ENCODE data around the gene SYT11. TPM values are rescaled to one million over a fixed set of nuclear protein-coding genes. Genes with fewer than 3 reads are reported as not detected.
"Not testable (repeated sequence)": the region's sequence is repeated elsewhere in the genome, so short reads cannot be mapped to it uniquely, and the experiment has no call there.

Gene SYT11
- total RNA-seq, 8 experiments from 2014 or later, result 1.3 to 260 (median 174) TPM

DNA sequence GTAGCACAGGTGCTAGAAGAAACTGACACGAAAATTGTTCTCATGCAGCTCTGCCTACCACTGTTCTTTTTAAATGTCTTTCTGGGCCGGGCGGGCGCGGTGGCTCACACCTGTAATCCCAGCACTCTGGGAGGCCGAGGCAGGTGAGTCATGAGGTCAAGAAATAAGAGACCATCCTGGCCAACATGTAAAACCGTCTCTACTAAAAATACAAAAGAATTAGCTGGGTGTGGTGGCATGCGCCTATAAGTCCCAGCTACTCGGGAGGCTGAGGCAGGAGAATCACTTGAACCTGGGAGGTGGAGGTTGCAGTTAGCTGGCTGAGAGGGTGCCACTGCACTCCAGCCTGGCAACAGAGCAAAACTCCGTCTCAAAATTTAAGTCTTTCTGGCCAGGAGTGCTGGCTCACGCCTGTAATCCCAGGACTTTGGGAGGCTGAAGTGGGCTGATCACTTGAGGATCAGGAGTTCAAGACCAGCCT, 52.7 kb downstream of the SYT11 start:
- in situ Hi-C loops (cut with MboI; ENCODE audit: low pct_unique_long_range_greater_than_20kb in 2 of 9, low sequenced_read_pairs in 9 of 9, unreplicated experiment in 9 of 9), result no loop called here
- no peak for ATAC-seq (replicated peaks in 6 of 8)
- Histone ChIP-seq H3K27ac (no peak overlapping the region), H3K4me3 (no peak overlapping the region), H3K4me1 (replicated peaks in 1 of 2) (peaks cover 13% of the 10 kb centered on the region in 2 donors)
- WGBS, 10 experiments, result 62 to 97% (median 80%) methylated on average over 2 to 6 of the region's 11 CpGs; no CpG with 5 or more reads in 3 of the 10 experiments

DNA sequence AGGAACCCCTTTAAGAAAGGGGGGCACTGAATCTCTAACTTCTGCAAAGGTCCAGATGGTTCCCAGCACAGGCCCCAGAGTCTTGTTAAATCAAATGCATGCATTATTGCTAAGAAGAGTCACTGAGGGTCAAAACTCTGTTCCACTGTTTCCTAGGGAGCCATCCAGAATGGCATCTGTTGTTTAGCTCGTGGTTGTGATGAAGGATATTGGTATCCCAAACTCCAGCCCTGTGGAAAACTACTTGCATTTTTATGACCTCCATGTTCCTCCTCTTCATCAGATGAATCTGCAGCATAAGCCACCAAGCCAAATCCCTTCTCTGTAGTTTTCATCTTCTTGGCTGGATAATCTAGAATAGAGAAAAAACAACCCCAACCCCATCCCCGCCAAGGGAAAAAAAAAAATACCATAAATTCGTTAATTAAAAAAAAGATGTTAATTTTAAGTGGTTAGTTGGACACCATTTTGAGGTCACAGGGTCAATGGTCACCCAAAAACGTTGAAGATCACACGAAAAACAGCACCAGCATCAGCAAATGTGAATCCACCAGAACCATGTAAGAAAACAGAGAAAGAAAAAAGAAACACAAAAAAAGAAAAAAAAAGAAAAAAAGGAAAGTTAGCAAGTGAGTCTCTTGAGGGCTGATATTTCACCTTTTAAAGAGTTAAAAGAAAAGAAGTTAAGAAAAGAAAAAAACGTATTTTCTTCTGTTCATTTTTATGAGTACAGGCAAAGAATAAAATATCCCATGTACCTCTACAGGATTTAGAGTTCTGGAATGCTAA, 54.8 kb downstream of the SYT11 start:
- in situ Hi-C loops (cut with MboI; ENCODE audit: low pct_unique_long_range_greater_than_20kb in 2 of 9, low sequenced_read_pairs in 9 of 9, unreplicated experiment in 9 of 9), result no loop called here
- Histone ChIP-seq H3K4me3 (no peak overlapping the region), H3K27ac (no peak overlapping the region)

DNA sequence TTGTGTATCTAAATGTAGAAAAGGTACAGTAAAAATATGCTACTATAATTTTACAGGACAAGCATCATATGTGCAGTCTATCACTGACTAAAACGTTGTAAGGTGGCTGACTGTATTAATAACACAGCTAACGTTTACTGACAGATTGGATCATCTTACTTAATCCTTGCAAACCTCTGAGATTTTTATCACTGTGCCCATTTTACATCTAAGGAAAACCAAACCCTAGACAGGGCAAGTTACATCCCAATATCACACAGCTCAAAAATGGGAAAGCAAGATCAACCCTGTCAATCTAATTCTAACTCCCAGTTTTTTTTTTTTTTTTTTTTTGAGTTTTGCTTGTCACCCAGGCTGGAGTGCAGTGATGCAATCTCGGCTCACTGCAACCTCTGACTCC, 59.3 kb downstream of the SYT11 start:
- ATAC-seq (replicated peaks in 6 of 8), result no peak
- no peak overlapping the region for H3K4me3 ChIP-seq
- H3K4me1 ChIP-seq (replicated peaks in 1 of 2), result no peaks in the 10 kb centered on the region
- in situ Hi-C loops (cut with MboI; ENCODE audit: low pct_unique_long_range_greater_than_20kb in 2 of 9, low sequenced_read_pairs in 9 of 9, unreplicated experiment in 9 of 9), result no loop called here
- no peak overlapping the region for H3K27ac ChIP-seq
- 0 to 94% (median 72%) methylated on average over 1 to 3 of the region's 3 CpGs for whole genome bisulfite sequencing, 10 experiments

More for the DNA sequence above, 54.8 kb downstream of the SYT11 start:
- WGBS, 10 experiments, result 46 to 87% (median 72%) methylated on average over 4 to 6 of the region's 6 CpGs
- no peak for ATAC-seq (replicated peaks in 6 of 8)
- H3K4me1 ChIP-seq (replicated peaks in 1 of 2), result peaks cover 13% of the 10 kb centered on the region in 2 donors

DNA sequence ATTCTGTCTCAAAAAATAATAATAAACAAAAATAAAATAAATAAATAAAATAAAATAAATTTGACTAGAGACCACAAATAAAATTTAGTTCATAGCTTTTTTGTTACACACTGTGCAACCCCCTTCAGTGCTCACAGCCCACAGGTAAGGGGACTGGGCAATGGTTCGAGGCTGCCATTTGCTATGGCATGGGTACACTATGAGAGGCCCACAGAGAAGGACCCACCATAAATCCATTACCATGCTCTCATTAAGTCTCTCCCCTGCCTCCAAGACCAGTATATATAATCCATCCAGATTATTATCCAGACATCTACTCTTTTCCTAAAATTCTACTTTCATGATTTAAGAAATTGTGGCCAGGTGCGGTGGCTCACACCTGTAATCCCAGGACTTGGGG, 60.4 kb downstream of the SYT11 start:
- no peak overlapping the region for H3K27ac ChIP-seq
- ATAC-seq (replicated peaks in 6 of 8), result no peak
- WGBS, 10 experiments, result 80 to 100% (median 100%) methylated on average over 1 to 2 of the region's 2 CpGs; no CpG with 5 or more reads in 2 of the 10 experiments
- in situ Hi-C loops (cut with MboI; ENCODE audit: low pct_unique_long_range_greater_than_20kb in 2 of 9, low sequenced_read_pairs in 9 of 9, unreplicated experiment in 9 of 9), result no loop called here
- H3K4me1 ChIP-seq (replicated peaks in 1 of 2), result no peaks in the 10 kb centered on the region
- no peak overlapping the region for H3K4me3 ChIP-seq

DNA sequence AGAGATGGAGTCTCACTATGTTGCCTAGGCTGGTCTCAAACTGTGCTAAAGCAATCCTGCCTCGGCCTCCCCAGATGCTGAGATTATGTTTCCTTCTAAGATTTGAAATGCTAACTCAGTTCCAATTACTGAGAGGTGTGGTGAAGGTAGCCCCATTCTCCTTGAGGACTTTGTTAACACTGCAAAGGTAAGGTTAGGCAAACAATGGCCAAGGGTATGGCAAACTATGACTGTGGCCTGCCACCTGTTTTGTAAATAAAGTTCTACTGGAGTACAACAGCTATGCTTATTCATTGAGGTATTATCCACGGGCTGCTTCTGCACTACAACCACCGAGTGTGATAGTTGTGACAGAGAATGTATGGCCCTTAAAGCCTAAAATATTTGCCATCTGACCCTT, 61.4 kb downstream of the SYT11 start:
- 67 to 100% (median 92%) methylated on average over 1 to 3 of the region's 3 CpGs; no CpG with 5 or more reads in 1 of the 10 experiments for WGBS, 10 experiments
- Histone ChIP-seq H3K27ac (no peak overlapping the region), H3K4me1 (replicated peaks in 1 of 2) (no peaks in the 10 kb centered on the region), H3K4me3 (no peak overlapping the region)
- ATAC-seq (replicated peaks in 6 of 8), result no peak
- in situ Hi-C loops (cut with MboI; ENCODE audit: low pct_unique_long_range_greater_than_20kb in 2 of 9, low sequenced_read_pairs in 9 of 9, unreplicated experiment in 9 of 9), result no loop called here

DNA sequence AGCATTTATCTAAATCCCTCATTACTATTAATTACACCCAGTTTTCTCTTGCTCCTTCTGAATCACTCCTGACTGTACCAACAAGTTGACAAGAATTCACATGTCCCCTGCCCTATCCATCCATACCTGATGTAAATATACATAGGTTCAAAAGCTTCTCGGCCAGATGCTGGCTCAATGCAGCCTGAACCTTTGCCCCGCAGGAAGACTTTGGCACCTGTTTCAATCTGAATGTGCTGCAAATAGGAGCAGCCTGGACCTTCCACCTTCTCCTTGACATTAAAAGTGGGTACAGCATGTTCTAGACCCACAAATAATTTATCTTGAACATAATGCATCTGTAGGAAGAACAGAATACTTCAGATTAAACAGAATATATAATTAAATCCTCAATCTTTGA, 66.1 kb downstream of the SYT11 start:
- ATAC-seq (replicated peaks in 6 of 8), result no peak
- peaks cover 0 to 1% of the 10 kb centered on the region in 2 donors for H3K4me1 ChIP-seq (replicated peaks in 1 of 2)
- H3K27ac ChIP-seq, result no peak overlapping the region
- in situ Hi-C loops (cut with MboI; ENCODE audit: low pct_unique_long_range_greater_than_20kb in 2 of 9, low sequenced_read_pairs in 9 of 9, unreplicated experiment in 9 of 9), result no loop called here
- WGBS, 10 experiments, result 86 to 100% (median 100%) methylated on average over 1 to 2 of the region's 2 CpGs; no CpG with 5 or more reads in 4 of the 10 experiments
- H3K4me3 ChIP-seq, result no peak overlapping the region

DNA sequence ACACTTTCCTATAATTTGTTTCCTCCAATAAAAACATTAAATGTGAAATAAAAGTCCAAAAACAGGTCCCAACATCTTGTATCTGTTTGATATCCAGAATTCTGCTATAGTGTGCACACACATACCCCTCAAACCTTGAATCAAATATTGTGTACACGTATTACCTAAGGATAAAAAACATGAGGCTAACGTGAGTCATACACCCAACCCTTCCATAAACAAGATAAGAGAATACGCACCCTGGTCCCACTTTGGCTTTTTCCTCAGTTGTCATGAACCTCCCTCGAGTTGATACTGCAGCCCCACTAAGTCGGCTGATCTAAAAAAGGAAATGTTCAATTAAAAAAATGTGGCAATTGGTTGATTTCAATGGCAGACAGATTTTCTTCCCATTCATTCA, 69.7 kb downstream of the SYT11 start:
- Histone ChIP-seq H3K4me1 (replicated peaks in 1 of 2) (peaks cover 29 to 31% of the 10 kb centered on the region in 2 donors), H3K27ac (no peak overlapping the region), H3K4me3 (no peak overlapping the region)
- ATAC-seq (replicated peaks in 6 of 8), result no peak
- WGBS, 10 experiments, result 41 to 100% (median 92%) methylated on average over 2 to 5 of the region's 5 CpGs
- in situ Hi-C loops (cut with MboI; ENCODE audit: low pct_unique_long_range_greater_than_20kb in 2 of 9, low sequenced_read_pairs in 9 of 9, unreplicated experiment in 9 of 9), result no loop called here

DNA sequence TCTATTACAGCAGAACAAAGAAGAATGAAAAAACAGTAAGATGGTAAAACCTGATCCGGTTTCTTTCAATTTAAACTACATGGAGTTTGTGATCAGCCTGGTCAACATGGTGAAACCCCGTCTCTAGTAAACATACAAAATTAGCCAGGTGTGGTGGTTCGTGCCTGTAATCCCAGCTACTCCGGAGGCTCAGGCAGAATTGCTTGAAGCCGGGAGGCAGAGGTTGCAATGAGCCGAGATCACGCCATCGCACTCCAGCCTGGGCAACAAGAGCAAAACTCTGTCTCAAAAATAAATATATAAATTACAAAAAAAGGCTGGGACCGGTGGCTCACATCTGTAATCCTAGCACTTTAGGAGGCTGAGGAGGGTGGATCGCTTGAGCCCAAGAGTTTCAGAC, 71.4 kb downstream of the SYT11 start:
- H3K27ac ChIP-seq; H3K4me3 ChIP-seq; ATAC-seq (replicated peaks in 6 of 8); in situ Hi-C loops (cut with MboI; ENCODE audit: low pct_unique_long_range_greater_than_20kb in 2 of 9, low sequenced_read_pairs in 9 of 9, unreplicated experiment in 9 of 9): not testable (repeated sequence)
- peaks cover 33% of the 10 kb centered on the region in 2 donors for H3K4me1 ChIP-seq (replicated peaks in 1 of 2)
- 43 to 99% (median 90%) methylated on average over 1 to 9 of the region's 10 CpGs; no CpG with 5 or more reads in 2 of the 10 experiments for WGBS, 10 experiments

DNA sequence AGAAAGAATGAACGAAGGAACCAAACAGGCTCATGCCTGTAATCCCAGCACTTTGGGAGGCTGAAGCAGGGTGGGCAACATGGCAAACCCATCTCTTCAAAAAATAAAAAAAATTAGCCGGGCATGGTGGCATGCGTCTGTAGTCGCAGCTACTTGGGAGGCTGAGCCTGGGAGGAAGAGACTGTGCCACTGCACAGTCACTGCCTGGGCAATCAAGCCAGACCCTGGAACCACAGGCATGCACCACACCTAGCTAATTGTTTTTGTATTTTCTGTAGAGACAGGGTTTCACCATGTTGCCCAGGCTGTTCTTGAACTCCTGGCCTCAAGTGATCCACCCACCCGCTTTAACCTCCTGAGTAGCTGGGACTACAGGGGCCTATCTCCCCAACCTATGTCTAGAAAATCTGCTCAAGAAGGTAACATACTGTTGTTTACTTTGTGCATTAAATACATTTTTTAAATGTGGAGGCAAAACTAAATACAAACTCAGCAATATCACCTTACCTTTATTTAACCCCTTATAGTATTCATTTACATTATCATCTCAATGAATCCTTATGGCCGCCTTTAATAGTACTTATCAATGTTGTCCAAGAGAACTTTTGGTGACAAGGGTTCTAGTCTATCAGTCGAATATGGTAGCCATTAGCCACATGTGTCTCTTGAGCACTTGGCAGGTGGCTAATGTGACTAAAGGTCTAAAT, 72.1 kb downstream of the SYT11 start:
- WGBS, 10 experiments, result 33 to 100% (median 77%) methylated on average over 1 to 7 of the region's 7 CpGs
- in situ Hi-C loops (cut with MboI; ENCODE audit: low pct_unique_long_range_greater_than_20kb in 2 of 9, low sequenced_read_pairs in 9 of 9, unreplicated experiment in 9 of 9), result no loop called here
- no peak overlapping the region for H3K27ac ChIP-seq
- peaks cover 33% of the 10 kb centered on the region in 2 donors for H3K4me1 ChIP-seq (replicated peaks in 1 of 2)
- no peak overlapping the region for H3K4me3 ChIP-seq
- ATAC-seq (replicated peaks in 6 of 8), result peak in 1 of 8 experiments; percentile 4

DNA sequence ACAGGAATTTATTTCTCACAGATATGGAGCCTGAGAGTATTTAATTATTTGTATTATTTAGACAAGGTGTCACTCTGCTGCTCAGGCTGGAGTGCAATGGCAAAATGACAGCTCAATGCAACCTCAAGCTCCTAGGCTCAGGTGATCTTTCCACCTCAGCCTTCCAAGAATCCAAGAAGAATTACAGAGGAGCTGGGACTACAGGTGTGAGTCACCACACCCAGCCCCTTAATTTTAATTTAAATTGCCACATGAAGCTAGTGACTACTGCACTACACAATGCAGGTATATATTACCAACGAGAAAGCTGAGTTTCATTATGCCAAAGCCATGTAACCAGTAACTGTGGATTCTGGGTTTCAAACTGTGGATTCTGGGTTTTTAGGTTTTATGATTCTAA, 72.7 kb downstream of the SYT11 start:
- no peak for ATAC-seq (replicated peaks in 6 of 8)
- no peak overlapping the region for H3K4me3 ChIP-seq
- in situ Hi-C loops (cut with MboI; ENCODE audit: low pct_unique_long_range_greater_than_20kb in 2 of 9, low sequenced_read_pairs in 9 of 9, unreplicated experiment in 9 of 9), result no loop called here
- peaks cover 33% of the 10 kb centered on the region in 2 donors for H3K4me1 ChIP-seq (replicated peaks in 1 of 2)
- 71 to 100% (median 82%) methylated on average over 1 of the region's 1 CpG; no CpG with 5 or more reads in 4 of the 10 experiments for WGBS, 10 experiments
- no peak overlapping the region for H3K27ac ChIP-seq

DNA sequence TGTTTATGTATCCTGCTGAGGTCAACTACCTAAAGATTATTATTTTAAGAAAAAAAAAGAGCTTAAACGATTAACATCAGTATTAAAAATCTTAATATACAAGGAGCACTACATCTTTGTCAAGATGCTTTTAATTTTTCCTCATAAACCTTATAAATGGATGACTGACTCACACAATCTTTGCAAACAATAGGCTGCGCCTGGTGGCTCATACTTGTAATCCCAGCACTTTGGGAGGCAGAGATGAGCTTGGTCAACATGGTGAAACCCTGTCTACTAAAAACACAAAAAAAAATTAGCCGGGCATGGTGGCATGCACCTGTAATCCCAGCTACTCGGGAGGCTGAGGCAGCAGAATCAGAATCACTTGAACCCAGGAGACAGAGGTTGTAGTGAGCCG, 73.1 kb downstream of the SYT11 start:
- peak overlapping the region in 3 of 5 donors; percentile 86 to 92 (median 89) for H3K4me3 ChIP-seq
- H3K27ac ChIP-seq, result no peak overlapping the region
- peaks cover 33% of the 10 kb centered on the region in 2 donors for H3K4me1 ChIP-seq (replicated peaks in 1 of 2)
- WGBS, 10 experiments, result 32 to 97% (median 88%) methylated on average over 1 to 5 of the region's 5 CpGs
- in situ Hi-C loops (cut with MboI; ENCODE audit: low pct_unique_long_range_greater_than_20kb in 2 of 9, low sequenced_read_pairs in 9 of 9, unreplicated experiment in 9 of 9), result no loop called here
- ATAC-seq (replicated peaks in 6 of 8), result no peak

DNA sequence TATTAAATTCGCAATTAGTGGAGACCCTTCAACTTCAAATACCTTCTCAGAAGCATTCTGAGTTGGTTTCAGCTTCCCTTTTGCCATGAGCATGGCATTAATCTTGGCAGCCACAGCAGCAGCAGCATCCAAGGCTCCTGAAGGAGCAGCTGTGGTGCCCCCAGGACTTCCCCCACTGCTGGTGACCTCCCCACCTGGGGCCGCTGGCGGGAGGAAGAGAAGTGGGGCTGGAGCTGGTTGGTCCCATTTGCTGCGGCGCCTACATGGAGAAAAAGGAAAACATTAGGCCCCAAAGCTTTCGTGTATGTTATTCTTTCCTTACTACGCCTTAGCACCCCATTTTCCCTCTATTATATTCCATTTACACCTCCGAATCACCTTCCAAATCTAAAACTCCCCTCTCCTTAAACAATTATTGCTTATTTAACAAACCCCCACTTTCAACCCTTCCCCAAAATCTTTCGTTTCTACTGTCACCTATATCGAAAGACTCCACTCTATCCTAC, 74.3 kb downstream of the SYT11 start:
- 0 to 40% (median 4%) methylated on average over 1 to 9 of the region's 10 CpGs; no CpG with 5 or more reads in 1 of the 10 experiments for WGBS, 10 experiments
- no peak for ATAC-seq (replicated peaks in 6 of 8)
- in situ Hi-C loops (cut with MboI; ENCODE audit: low pct_unique_long_range_greater_than_20kb in 2 of 9, low sequenced_read_pairs in 9 of 9, unreplicated experiment in 9 of 9), result no loop called here
- peaks cover 33 to 35% of the 10 kb centered on the region in 2 donors for H3K4me1 ChIP-seq (replicated peaks in 1 of 2)
- peak overlapping the region; percentile 86 to 95 for H3K27ac ChIP-seq
- peak overlapping the region; percentile 80 to 92 (median 89) for H3K4me3 ChIP-seq

All from motor neuron (in vitro differentiated cells).